HEK293 (cell line): ENCODE results near the gene OST4.

Experiments used
- EGR2 ChIP-seq: fragments of 450-650 bp; formaldehyde crosslinking; IDR thresholded peaks from 2 replicates; pipeline ENCODE4 v1.5.1; 2016; ENCODE audit warnings: low read depth, missing biosample characterization, missing genetic modification characterization
- GLI4 ChIP-seq: fragments of 450-650 bp; formaldehyde crosslinking; IDR thresholded peaks from 2 replicates; pipeline ENCODE4 v1.5.1; 2016; ENCODE audit warnings: missing biosample characterization, missing genetic modification characterization
- MYNN ChIP-seq: fragments of 450-650 bp; formaldehyde crosslinking; IDR thresholded peaks from 2 replicates; pipeline ENCODE4 v1.5.1; 2016; ENCODE audit warnings: missing biosample characterization, missing genetic modification characterization, borderline replicate concordance
- MZF1 ChIP-seq: fragments of 450-650 bp; formaldehyde crosslinking; IDR thresholded peaks from 2 replicates; pipeline ENCODE4 v1.5.1; 2017; ENCODE audit warnings: missing biosample characterization, missing genetic modification characterization, borderline replicate concordance
- PATZ1 ChIP-seq: fragments of 450-650 bp; formaldehyde crosslinking; IDR thresholded peaks from 2 replicates; pipeline ENCODE4 v1.5.1; 2016; ENCODE audit warnings: missing biosample characterization, missing genetic modification characterization
- TRIM28 ChIP-seq: IDR thresholded peaks from 2 replicates; pipeline ENCODE4 v1.6.1; 2011; ENCODE audit warnings: low read length, control low read depth, borderline replicate concordance
- YY2 ChIP-seq: fragments of 450-650 bp; formaldehyde crosslinking; IDR thresholded peaks from 2 replicates; pipeline ENCODE4 v1.5.1; 2016; ENCODE audit warnings: missing biosample characterization, missing genetic modification characterization
- ZBTB17 ChIP-seq: fragments of 450-650 bp; formaldehyde crosslinking; IDR thresholded peaks from 2 replicates; pipeline ENCODE4 v1.5.1; 2016; ENCODE audit warnings: missing biosample characterization, missing genetic modification characterization
- ZBTB26 ChIP-seq: fragments of 450-650 bp; formaldehyde crosslinking; optimal IDR thresholded peaks from 2 replicates; pipeline ENCODE3; 2016; ENCODE audit warnings: missing biosample characterization, mild to moderate bottlenecking, missing genetic modification characterization
- ZIC2 ChIP-seq: fragments of 450-650 bp; formaldehyde crosslinking; IDR thresholded peaks from 2 replicates; pipeline ENCODE4 v1.5.1; 2016; ENCODE audit warnings: missing biosample characterization, missing genetic modification characterization
- ZNF121 ChIP-seq: fragments of 450-650 bp; formaldehyde crosslinking; IDR thresholded peaks from 2 replicates; pipeline ENCODE4 v1.5.1; 2016; ENCODE audit warnings: missing biosample characterization, missing genetic modification characterization
- ZNF16 ChIP-seq: fragments of 450-650 bp; formaldehyde crosslinking; IDR thresholded peaks from 2 replicates; pipeline ENCODE4 v1.5.1; 2016; ENCODE audit warnings: low read depth, missing biosample characterization, missing genetic modification characterization
- ZNF248 ChIP-seq: fragments of 450-650 bp; formaldehyde crosslinking; IDR thresholded peaks from 2 replicates; pipeline ENCODE4 v1.5.1; 2017; ENCODE audit warnings: missing biosample characterization, missing genetic modification characterization
- ZNF391 ChIP-seq: fragments of 450-650 bp; formaldehyde crosslinking; IDR thresholded peaks from 2 replicates; pipeline ENCODE4 v1.5.1; 2016; ENCODE audit warnings: low read depth, missing biosample characterization, missing genetic modification characterization, borderline replicate concordance
- ZNF398 ChIP-seq: fragments of 450-650 bp; formaldehyde crosslinking; IDR thresholded peaks from 2 replicates; pipeline ENCODE4 v1.5.1; 2017; ENCODE audit warnings: missing biosample characterization, missing genetic modification characterization
- ZNF449 ChIP-seq: fragments of 450-650 bp; formaldehyde crosslinking; IDR thresholded peaks from 2 replicates; pipeline ENCODE4 v1.5.1; 2017; ENCODE audit warnings: missing biosample characterization, mild to moderate bottlenecking, missing genetic modification characterization, moderate library complexity
- ZNF488 ChIP-seq: fragments of 450-650 bp; formaldehyde crosslinking; IDR thresholded peaks from 2 replicates; pipeline ENCODE4 v1.5.1; 2016; ENCODE audit warnings: missing biosample characterization, missing genetic modification characterization
- ZNF571 ChIP-seq: fragments of 450-650 bp; formaldehyde crosslinking; IDR thresholded peaks from 2 replicates; pipeline ENCODE4 v1.5.0; 2017; ENCODE audit warnings: missing biosample characterization, missing genetic modification characterization
- ZNF596 ChIP-seq: fragments of 450-650 bp; IDR thresholded peaks from 2 replicates; pipeline ENCODE4 v1.5.0; 2018; ENCODE audit warnings: missing biosample characterization, mild to moderate bottlenecking, missing genetic modification characterization, moderate library complexity
- ZNF639 ChIP-seq: fragments of 450-650 bp; formaldehyde crosslinking; IDR thresholded peaks from 2 replicates; pipeline ENCODE4 v1.5.1; 2016; ENCODE audit warnings: missing biosample characterization, missing genetic modification characterization
- ZNF654 ChIP-seq: fragments of 450-650 bp; formaldehyde crosslinking; IDR thresholded peaks from 2 replicates; pipeline ENCODE4 v1.5.1; 2016; ENCODE audit warnings: low read depth, missing biosample characterization, missing genetic modification characterization
- ZNF707 ChIP-seq: fragments of 450-650 bp; formaldehyde crosslinking; IDR thresholded peaks from 2 replicates; pipeline ENCODE4 v1.5.1; 2016; ENCODE audit warnings: missing biosample characterization, missing genetic modification characterization
- ZNF776 ChIP-seq: fragments of 450-650 bp; formaldehyde crosslinking; IDR thresholded peaks from 2 replicates; pipeline ENCODE4 v1.5.0; 2017; ENCODE audit warnings: missing biosample characterization, missing genetic modification characterization, borderline replicate concordance
- ZNF843 ChIP-seq: fragments of 450-650 bp; formaldehyde crosslinking; IDR thresholded peaks from 2 replicates; pipeline ENCODE4 v1.5.1; 2016; ENCODE audit warnings: missing biosample characterization, missing genetic modification characterization

The OST4 gene

GRCh38 chr2:27071990-27072830, 756 bp upstream of the OST4 start (continued):
- TF ChIP-seq ZBTB26 (tag by site-specific recombination) (no peak), ZNF449 (tag by site-specific recombination) (no peak), ZBTB17 (tag by site-specific recombination) (no peak), MZF1 (tag by site-specific recombination) (no peak), ZNF707 (no peak), ZNF248 (tag by site-specific recombination) (no peak), ZNF654 (tag by site-specific recombination) (no peak), GLI4 (tag by site-specific recombination) (no peak), ZNF571 (tag by site-specific recombination) (no peak), MYNN (tag by site-specific recombination) (no peak), ZNF639 (tag by site-specific recombination) (no peak), ZNF843 (no peak), ZNF596 (tag by site-specific recombination) (no peak), YY2 (tag by site-specific recombination) (no peak), PATZ1 (tag by site-specific recombination) (0 out of 2 replicates have a peak, but pooled peaks have one; percentile 27), ZNF16 (tag by site-specific recombination) (no peak), ZNF121 (tag by site-specific recombination) (no peak), ZIC2 (tag by site-specific recombination) (peak; percentile 80), ZNF398 (tag by site-specific recombination) (peak; percentile 76), ZNF776 (no peak), EGR2 (tag by site-specific recombination) (peak; percentile 56), ZNF391 (tag by site-specific recombination) (no peak), ZNF488 (no peak), TRIM28 (no peak)
- TF ChIP-seq, all 188 proteins: peak for 14
